Measurements from ENCODE around the gene SLC25A31. TPM values are rescaled to one million over a fixed set of nuclear protein-coding genes. Genes with fewer than 3 reads are reported as not detected.

SLC25A31 gene
- total RNA-seq, result not detected in 2 replicates

GRCh38 chr4:127730142-127730913 is at the start of gene SLC25A31:
SLC25A31 (plus strand) TSS chr4:127730400; CDS start chr4:127730546, 146 bp downstream.
- no peaks in the 10 kb centered on the region for H3K4me1 Mint-ChIP-seq (ENCODE audit: low read depth)
- no peaks in the 10 kb centered on the region for H3K9me3 Mint-ChIP-seq
- H3K27me3 Mint-ChIP-seq (ENCODE audit: insufficient read depth), result peaks cover 2% of the 10 kb centered on the region
- no peaks in the 10 kb centered on the region for H3K36me3 Mint-ChIP-seq (ENCODE audit: low read depth)
- intact Hi-C loops (cut with micrococcal nuclease), result no loop called here
- DNase-seq (ENCODE audit: low spot score), result no peak
- no peak within 1 kb of the TSS for H3K4me3 Mint-ChIP-seq
- H3K27ac Mint-ChIP-seq, result no peak within 1 kb of the TSS

DNA sequence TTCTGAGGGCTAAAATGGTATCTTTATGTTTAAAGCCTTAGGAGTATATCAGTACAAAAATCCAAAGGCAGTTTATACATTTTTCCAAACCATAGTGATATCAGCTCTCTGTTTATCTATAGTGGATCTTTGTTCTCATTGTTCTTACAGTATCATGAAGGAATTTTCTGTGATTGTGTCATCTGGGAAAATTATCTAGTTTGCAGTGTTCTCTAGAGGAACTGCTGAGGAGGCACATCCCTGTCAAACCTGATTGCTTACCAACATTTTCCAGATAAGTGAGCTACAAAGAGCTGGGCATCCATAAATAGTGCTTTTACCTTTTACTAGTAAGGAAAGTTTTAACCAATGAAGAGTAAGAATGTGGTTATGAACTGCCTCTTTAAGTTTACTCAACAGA is 44.9 kb upstream of the SLC25A31 start:
- H3K4me1 Mint-ChIP-seq (ENCODE audit: low read depth), result no peaks in the 10 kb centered on the region
- H3K36me3 Mint-ChIP-seq (ENCODE audit: low read depth), result no peaks in the 10 kb centered on the region
- no peak for DNase-seq (ENCODE audit: low spot score)
- no peak overlapping the region for H3K27ac Mint-ChIP-seq
- intact Hi-C loops (cut with micrococcal nuclease), result no loop called here
- peaks cover 4% of the 10 kb centered on the region for H3K27me3 Mint-ChIP-seq (ENCODE audit: insufficient read depth)
- H3K4me3 Mint-ChIP-seq, result no peak overlapping the region
- H3K9me3 Mint-ChIP-seq, result no peaks in the 10 kb centered on the region

DNA sequence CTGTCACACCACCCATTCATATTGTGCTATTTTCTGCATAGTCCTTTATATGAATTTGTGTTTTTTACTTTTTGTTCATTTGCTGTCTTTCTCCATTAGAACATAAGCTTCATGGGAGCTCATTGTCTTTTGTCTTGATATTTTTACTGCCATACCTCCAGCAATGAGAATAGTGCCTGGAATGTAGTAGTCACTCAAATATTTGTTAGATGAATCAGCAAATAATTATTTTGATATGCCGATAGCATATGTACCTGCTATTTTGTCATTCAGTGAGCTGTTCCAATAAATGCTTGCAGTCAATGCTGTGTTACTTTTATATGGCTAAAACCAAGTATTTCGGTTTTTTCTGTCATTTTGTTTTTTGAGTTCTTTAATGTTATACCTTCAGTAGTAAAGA is 43.5 kb upstream of the SLC25A31 start:
- H3K27ac Mint-ChIP-seq, result no peak overlapping the region
- H3K36me3 Mint-ChIP-seq (ENCODE audit: low read depth), result no peaks in the 10 kb centered on the region
- no peak overlapping the region for H3K4me3 Mint-ChIP-seq
- DNase-seq (ENCODE audit: low spot score), result no peak
- no peaks in the 10 kb centered on the region for H3K4me1 Mint-ChIP-seq (ENCODE audit: low read depth)
- no peaks in the 10 kb centered on the region for H3K9me3 Mint-ChIP-seq
- intact Hi-C loops (cut with micrococcal nuclease), result no loop called here
- H3K27me3 Mint-ChIP-seq (ENCODE audit: insufficient read depth), result peaks cover 7% of the 10 kb centered on the region

DNA sequence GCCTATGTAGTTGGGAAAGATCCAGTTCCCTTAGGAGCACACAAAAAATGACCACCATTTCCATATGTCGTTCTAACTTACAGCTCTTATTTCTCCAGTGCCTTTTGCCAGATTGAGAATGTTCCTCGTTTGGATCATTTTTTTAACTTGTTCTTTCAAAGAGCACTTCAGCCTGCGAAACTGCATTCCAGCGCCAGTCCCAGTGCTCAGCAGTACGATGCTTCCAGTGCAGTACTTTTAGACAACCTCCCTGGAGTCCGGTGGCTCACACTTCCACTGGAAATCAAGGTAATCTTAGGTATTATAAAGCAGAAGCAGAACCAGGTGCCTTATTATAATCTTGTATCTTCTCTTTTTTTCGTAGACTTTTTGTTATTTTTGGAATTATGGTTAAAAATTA is 42.6 kb upstream of the SLC25A31 start:
- no peak for DNase-seq (ENCODE audit: low spot score)
- intact Hi-C loops (cut with micrococcal nuclease), result no loop called here

GRCh38 chr4:127698789-127699200 is 31.4 kb upstream of the SLC25A31 start:
- Mint-ChIP-seq H3K9me3 (peaks cover 7% of the 10 kb centered on the region), H3K27ac (no peak overlapping the region), H3K4me3 (no peak overlapping the region), H3K27me3 (ENCODE audit: insufficient read depth) (peaks cover 5% of the 10 kb centered on the region), H3K36me3 (ENCODE audit: low read depth) (no peaks in the 10 kb centered on the region), H3K4me1 (ENCODE audit: low read depth) (no peaks in the 10 kb centered on the region)
- no peak for DNase-seq (ENCODE audit: low spot score)
- intact Hi-C loops (cut with micrococcal nuclease), result no loop called here

More for the DNA sequence above, 42.6 kb upstream of the SLC25A31 start:
- no peak overlapping the region for H3K27ac Mint-ChIP-seq
- no peaks in the 10 kb centered on the region for H3K36me3 Mint-ChIP-seq (ENCODE audit: low read depth)
- H3K9me3 Mint-ChIP-seq, result no peaks in the 10 kb centered on the region
- peaks cover 7% of the 10 kb centered on the region for H3K27me3 Mint-ChIP-seq (ENCODE audit: insufficient read depth)
- no peak overlapping the region for H3K4me3 Mint-ChIP-seq
- H3K4me1 Mint-ChIP-seq (ENCODE audit: low read depth), result no peaks in the 10 kb centered on the region

GRCh38 chr4:127708985-127709384 is 21.2 kb upstream of the SLC25A31 start:
- Mint-ChIP-seq H3K27ac (no peak overlapping the region), H3K36me3 (ENCODE audit: low read depth) (no peaks in the 10 kb centered on the region), H3K9me3 (no peaks in the 10 kb centered on the region), H3K27me3 (ENCODE audit: insufficient read depth) (no peaks in the 10 kb centered on the region), H3K4me1 (ENCODE audit: low read depth) (no peaks in the 10 kb centered on the region), H3K4me3 (no peak overlapping the region)
- intact Hi-C loops (cut with micrococcal nuclease), result no loop called here
- no peak for DNase-seq (ENCODE audit: low spot score)

GRCh38 chr4:127709456-127709855 is 20.7 kb upstream of the SLC25A31 start:
- Mint-ChIP-seq H3K27me3 (ENCODE audit: insufficient read depth) (peaks cover 2% of the 10 kb centered on the region), H3K4me1 (ENCODE audit: low read depth) (no peaks in the 10 kb centered on the region)

GRCh38 chr4:127731406-127731805 is 1.2 kb downstream of the SLC25A31 start:
- Mint-ChIP-seq H3K36me3 (ENCODE audit: low read depth) (no peaks in the 10 kb centered on the region), H3K4me1 (ENCODE audit: low read depth) (no peaks in the 10 kb centered on the region)
- intact Hi-C loops (cut with micrococcal nuclease), result no loop called here

More at GRCh38 chr4:127709456-127709855, 20.7 kb upstream of the SLC25A31 start:
- intact Hi-C loops (cut with micrococcal nuclease), result no loop called here
- Mint-ChIP-seq H3K36me3 (ENCODE audit: low read depth) (no peaks in the 10 kb centered on the region), H3K9me3 (no peaks in the 10 kb centered on the region), H3K27ac (no peak overlapping the region), H3K4me3 (no peak overlapping the region)
- DNase-seq (ENCODE audit: low spot score), result no peak

GRCh38 chr4:127732623-127733328 is 2.6 kb downstream of the SLC25A31 start:
- Mint-ChIP-seq H3K36me3 (ENCODE audit: low read depth) (no peaks in the 10 kb centered on the region), H3K9me3 (no peaks in the 10 kb centered on the region), H3K27me3 (ENCODE audit: insufficient read depth) (peaks cover under 1% of the 10 kb centered on the region), H3K4me3 (no peak overlapping the region), H3K27ac (no peak overlapping the region), H3K4me1 (ENCODE audit: low read depth) (no peaks in the 10 kb centered on the region)
- DNase-seq (ENCODE audit: low spot score), result no peak
- intact Hi-C loops (cut with micrococcal nuclease), result loop anchor here (1.0 kb wide), 1 partner anchor 127 kb away; no protein-coding TSS in a partner anchor

More at GRCh38 chr4:127731406-127731805, 1.2 kb downstream of the SLC25A31 start:
- Mint-ChIP-seq H3K9me3 (no peaks in the 10 kb centered on the region), H3K4me3 (no peak overlapping the region), H3K27me3 (ENCODE audit: insufficient read depth) (peaks cover 2% of the 10 kb centered on the region), H3K27ac (no peak overlapping the region)
- DNase-seq (ENCODE audit: low spot score), result no peak

GRCh38 chr4:127734976-127735375 is 4.8 kb downstream of the SLC25A31 start:
- DNase-seq (ENCODE audit: low spot score), result no peak
- H3K36me3 Mint-ChIP-seq (ENCODE audit: low read depth), result no peaks in the 10 kb centered on the region
- H3K9me3 Mint-ChIP-seq, result no peaks in the 10 kb centered on the region
- H3K27ac Mint-ChIP-seq, result no peak overlapping the region
- no peak overlapping the region for H3K4me3 Mint-ChIP-seq
- no peaks in the 10 kb centered on the region for H3K4me1 Mint-ChIP-seq (ENCODE audit: low read depth)
- peaks cover under 1% of the 10 kb centered on the region for H3K27me3 Mint-ChIP-seq (ENCODE audit: insufficient read depth)
- intact Hi-C loops (cut with micrococcal nuclease), result no loop called here

DNA sequence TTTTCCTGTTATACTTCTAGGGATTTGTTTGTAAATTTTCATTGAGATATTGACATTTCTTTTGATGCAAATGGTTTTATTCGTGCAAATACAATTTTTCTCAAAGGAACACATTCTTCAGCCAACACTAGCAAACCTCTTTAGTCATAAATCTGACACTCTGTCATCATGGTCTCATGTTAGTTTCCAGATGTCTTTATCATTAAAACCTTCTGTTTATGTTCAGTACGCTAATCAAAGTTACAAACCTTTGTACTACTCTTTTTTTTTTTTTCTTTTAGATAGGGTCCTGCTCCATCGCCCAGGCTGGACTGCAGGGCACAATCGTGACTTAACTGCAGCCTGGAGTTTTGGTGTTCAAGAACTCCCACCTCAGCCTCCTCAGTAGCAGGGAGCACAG is 7.1 kb downstream of the SLC25A31 start:
- Mint-ChIP-seq H3K4me1 (ENCODE audit: low read depth) (no peaks in the 10 kb centered on the region), H3K4me3 (no peak overlapping the region), H3K27ac (no peak overlapping the region), H3K36me3 (ENCODE audit: low read depth) (no peaks in the 10 kb centered on the region), H3K9me3 (no peaks in the 10 kb centered on the region), H3K27me3 (ENCODE audit: insufficient read depth) (peaks cover 4% of the 10 kb centered on the region)
- DNase-seq (ENCODE audit: low spot score), result no peak
- intact Hi-C loops (cut with micrococcal nuclease), result no loop called here

DNA sequence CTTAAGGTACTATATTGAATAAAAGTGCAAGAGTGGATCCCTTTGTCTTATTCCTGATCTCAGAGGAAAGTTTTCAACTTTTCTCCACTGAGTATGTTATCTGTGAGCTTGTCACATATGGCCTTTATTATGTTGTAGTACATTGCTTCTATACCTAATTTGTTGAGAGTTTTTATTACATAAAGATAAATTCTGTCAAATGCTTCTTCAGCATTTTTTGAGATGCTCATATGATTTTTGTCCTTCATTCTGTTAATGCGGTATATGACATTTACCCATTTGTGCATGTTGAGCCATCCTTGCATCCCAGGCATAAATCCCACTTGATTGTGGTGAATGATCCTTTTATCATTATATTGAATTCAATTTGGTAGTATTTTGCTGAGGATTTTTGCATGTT is 11.0 kb downstream of the SLC25A31 start:
- H3K4me1 Mint-ChIP-seq (ENCODE audit: low read depth), result no peaks in the 10 kb centered on the region

DNA sequence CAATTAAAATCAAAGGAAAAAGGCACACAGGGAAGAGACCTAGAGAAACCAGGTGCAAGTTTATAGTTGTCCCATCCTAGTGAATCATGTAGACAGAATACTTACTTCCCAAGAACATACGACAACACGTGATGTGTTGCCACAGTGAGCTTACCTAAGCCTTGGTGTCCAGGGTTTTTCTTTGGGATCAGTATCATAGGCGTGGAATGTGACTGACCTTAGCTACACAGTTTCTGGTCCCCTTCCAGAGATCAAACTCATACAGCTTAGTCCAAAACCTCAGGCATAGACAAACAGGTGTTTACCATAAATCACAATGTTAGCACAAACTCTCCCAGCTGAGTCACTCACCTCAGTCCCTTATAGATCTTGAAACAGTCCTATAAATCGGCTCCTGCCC is 17.7 kb downstream of the SLC25A31 start:
- Mint-ChIP-seq H3K9me3 (peaks cover 19% of the 10 kb centered on the region), H3K4me3 (no peak overlapping the region), H3K27ac (no peak overlapping the region), H3K4me1 (ENCODE audit: low read depth) (no peaks in the 10 kb centered on the region), H3K36me3 (ENCODE audit: low read depth) (no peaks in the 10 kb centered on the region), H3K27me3 (ENCODE audit: insufficient read depth) (peaks cover 2% of the 10 kb centered on the region)
- no peak for DNase-seq (ENCODE audit: low spot score)
- intact Hi-C loops (cut with micrococcal nuclease), result no loop called here

More for the DNA sequence above, 11.0 kb downstream of the SLC25A31 start:
- no peak overlapping the region for H3K27ac Mint-ChIP-seq
- no peaks in the 10 kb centered on the region for H3K9me3 Mint-ChIP-seq
- no peaks in the 10 kb centered on the region for H3K36me3 Mint-ChIP-seq (ENCODE audit: low read depth)
- no peak for DNase-seq (ENCODE audit: low spot score)
- H3K27me3 Mint-ChIP-seq (ENCODE audit: insufficient read depth), result peaks cover 4% of the 10 kb centered on the region
- H3K4me3 Mint-ChIP-seq, result no peak overlapping the region
- intact Hi-C loops (cut with micrococcal nuclease), result no loop called here
